Measurements from ENCODE around the gene SERPINB7. TPM values are rescaled to one million over a fixed set of nuclear protein-coding genes. Genes with fewer than 3 reads are reported as not detected.

SERPINB7 gene
- total RNA-seq, 1 donor from 2014 or later: not detected

GRCh38 chr18:63787673-63788072 is 12.5 kb downstream of the SERPINB7 start:
- DNase-seq (ENCODE audit: low spot score): no peak

- no peak for DNase-seq (ENCODE audit: low spot score)
Observed at GRCh38 chr18:63788447-63789096, 13.4 kb downstream of the SERPINB7 start.

- DNase-seq (ENCODE audit: low spot score): no peak
Observed at GRCh38 chr18:63789327-63789726, 14.1 kb downstream of the SERPINB7 start.

- DNase-seq (ENCODE audit: low spot score): no peak
Observed at GRCh38 chr18:63795606-63796005, 20.4 kb downstream of the SERPINB7 start.

- no peak for DNase-seq (ENCODE audit: low spot score)
Observed at GRCh38 chr18:63799189-63799588, 24.0 kb downstream of the SERPINB7 start.

- DNase-seq (ENCODE audit: low spot score): no peak
Observed at GRCh38 chr18:63801343-63801742, 26.1 kb downstream of the SERPINB7 start.

GRCh38 chr18:63808125-63808524 is 32.9 kb downstream of the SERPINB7 start:
- DNase-seq (ENCODE audit: low spot score): no peak

GRCh38 chr18:63817441-63818051 is 42.3 kb downstream of the SERPINB7 start:
- DNase-seq (ENCODE audit: low spot score): no peak

- DNase-seq (ENCODE audit: low spot score): no peak
Observed at GRCh38 chr18:63818212-63818611, 43.0 kb downstream of the SERPINB7 start.

GRCh38 chr18:63819786-63820185 is 44.6 kb downstream of the SERPINB7 start:
- no peak for DNase-seq (ENCODE audit: low spot score)

GRCh38 chr18:63820694-63821093 is 45.5 kb downstream of the SERPINB7 start:
- DNase-seq (ENCODE audit: low spot score): no peak

GRCh38 chr18:63823516-63824219 is 48.5 kb downstream of the SERPINB7 start:
- DNase-seq (ENCODE audit: low spot score): no peak

- no peak for DNase-seq (ENCODE audit: low spot score)
Observed at GRCh38 chr18:63824220-63824525, 49.0 kb downstream of the SERPINB7 start.

- no peak for DNase-seq (ENCODE audit: low spot score)
Observed at GRCh38 chr18:63828120-63828519, 52.9 kb downstream of the SERPINB7 start.

- DNase-seq (ENCODE audit: low spot score): no peak
Observed at GRCh38 chr18:63828656-63829055, 53.4 kb downstream of the SERPINB7 start.

GRCh38 chr18:63829886-63830285 is 54.7 kb downstream of the SERPINB7 start:
- DNase-seq (ENCODE audit: low spot score): no peak

- DNase-seq (ENCODE audit: low spot score): no peak
Observed at GRCh38 chr18:63831080-63831788, 56.0 kb downstream of the SERPINB7 start.

GRCh38 chr18:63832470-63832869 is 57.3 kb downstream of the SERPINB7 start:
- no peak for DNase-seq (ENCODE audit: low spot score)

- no peak for DNase-seq (ENCODE audit: low spot score)
Observed at GRCh38 chr18:63834471-63835113, 59.4 kb downstream of the SERPINB7 start.

GRCh38 chr18:63836456-63836855 is 61.2 kb downstream of the SERPINB7 start:
- DNase-seq (ENCODE audit: low spot score): no peak

GRCh38 chr18:63837590-63837989 is 62.4 kb downstream of the SERPINB7 start:
- DNase-seq (ENCODE audit: low spot score): no peak

GRCh38 chr18:63843008-63843407 is 67.8 kb downstream of the SERPINB7 start:
- DNase-seq (ENCODE audit: low spot score): no peak
